GM18861 (cell line): ENCODE measurements around the gene MICAL1.

Source experiments
- ATAC-seq: cut with Tn5 transposase; IDR thresholded peaks from one replicate; pipeline ENCODE4 v1.9.1; 2021; ENCODE audit not compliant: unreplicated experiment

MICAL1 gene, protein sequence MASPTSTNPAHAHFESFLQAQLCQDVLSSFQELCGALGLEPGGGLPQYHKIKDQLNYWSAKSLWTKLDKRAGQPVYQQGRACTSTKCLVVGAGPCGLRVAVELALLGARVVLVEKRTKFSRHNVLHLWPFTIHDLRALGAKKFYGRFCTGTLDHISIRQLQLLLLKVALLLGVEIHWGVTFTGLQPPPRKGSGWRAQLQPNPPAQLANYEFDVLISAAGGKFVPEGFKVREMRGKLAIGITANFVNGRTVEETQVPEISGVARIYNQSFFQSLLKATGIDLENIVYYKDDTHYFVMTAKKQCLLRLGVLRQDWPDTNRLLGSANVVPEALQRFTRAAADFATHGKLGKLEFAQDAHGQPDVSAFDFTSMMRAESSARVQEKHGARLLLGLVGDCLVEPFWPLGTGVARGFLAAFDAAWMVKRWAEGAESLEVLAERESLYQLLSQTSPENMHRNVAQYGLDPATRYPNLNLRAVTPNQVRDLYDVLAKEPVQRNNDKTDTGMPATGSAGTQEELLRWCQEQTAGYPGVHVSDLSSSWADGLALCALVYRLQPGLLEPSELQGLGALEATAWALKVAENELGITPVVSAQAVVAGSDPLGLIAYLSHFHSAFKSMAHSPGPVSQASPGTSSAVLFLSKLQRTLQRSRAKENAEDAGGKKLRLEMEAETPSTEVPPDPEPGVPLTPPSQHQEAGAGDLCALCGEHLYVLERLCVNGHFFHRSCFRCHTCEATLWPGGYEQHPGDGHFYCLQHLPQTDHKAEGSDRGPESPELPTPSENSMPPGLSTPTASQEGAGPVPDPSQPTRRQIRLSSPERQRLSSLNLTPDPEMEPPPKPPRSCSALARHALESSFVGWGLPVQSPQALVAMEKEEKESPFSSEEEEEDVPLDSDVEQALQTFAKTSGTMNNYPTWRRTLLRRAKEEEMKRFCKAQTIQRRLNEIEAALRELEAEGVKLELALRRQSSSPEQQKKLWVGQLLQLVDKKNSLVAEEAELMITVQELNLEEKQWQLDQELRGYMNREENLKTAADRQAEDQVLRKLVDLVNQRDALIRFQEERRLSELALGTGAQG

DNA sequence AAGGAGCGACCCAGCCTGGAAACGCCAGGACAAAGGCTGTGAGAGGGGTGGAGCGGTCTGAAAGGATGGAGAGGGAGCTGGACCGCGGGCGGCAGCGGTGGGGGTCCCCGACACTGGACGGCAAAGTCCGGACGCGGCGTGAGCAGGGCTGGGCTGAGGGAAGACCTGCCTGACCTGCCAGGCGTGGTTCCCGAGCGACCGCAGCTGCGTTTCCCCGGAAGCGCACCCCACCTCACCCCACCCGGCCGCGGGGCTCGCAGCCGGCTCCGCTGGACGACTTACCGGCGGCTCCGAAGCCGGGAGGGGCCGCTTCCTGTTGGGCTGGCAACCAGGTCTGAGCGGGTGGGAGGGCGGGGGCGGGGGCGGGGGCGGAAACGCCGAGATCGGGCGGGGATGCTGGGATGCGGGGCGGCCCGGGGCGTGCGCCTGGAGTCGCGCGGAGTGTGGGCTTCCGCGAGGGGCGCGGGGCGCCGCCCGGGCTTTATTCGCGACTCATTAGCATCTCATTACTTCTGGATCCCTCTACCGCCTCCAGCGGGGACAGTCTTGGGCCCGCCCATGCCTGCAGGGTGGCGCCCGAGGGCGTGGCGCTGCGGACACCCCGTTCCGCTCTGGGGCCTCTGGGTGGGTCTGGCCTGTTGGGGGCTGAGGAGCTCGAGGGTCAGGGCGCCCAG lies at the start of gene MICAL1:
Gene MICAL1 (minus strand): TSS at position 336 of the 674 bp plus-strand sequence. CDS start 1,576 bp downstream, outside the sequence.
- ATAC-seq = peak; percentile 54

DNA sequence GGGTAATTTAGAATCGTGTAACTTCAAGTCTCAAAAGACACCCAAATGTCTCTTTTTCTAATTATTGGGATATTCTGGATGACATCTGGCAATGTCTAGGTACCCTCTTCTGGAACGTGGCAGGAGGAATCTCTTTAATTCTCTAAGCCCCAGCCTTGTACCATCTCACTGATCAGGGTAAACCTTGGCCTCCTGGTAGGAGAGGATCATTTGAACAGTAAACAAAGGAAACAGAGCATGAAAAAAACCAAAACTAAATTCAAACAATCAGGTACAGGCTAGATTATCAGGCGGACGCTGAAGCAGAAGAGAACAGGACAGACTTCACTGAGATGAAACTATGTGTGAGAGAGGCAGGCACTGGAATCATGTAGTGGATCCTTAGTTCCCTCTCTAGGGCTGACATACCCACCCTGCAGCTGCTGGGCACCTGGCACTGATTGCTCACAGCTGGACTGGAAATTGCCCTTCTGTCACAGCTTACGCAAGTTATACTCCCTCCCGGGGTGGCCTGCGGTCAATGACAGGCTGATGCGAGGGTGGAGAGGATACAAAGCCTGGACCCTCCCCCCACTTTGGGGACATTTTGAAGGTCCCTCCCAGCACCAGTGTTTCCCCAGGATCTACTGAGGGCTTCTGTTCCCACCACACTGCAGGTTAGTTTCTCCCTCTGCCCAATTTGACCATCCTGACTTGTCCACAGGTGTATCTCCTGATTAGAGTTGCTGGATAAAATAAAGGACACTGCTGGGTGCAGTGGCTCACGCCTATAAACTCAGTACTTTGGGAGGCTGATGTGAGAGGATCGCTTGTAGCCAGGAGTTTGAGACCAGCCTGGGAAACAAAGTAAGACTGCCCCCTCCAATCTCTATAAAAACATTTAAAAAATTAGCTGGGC lies 48.0 kb upstream of the MICAL1 start:
- no peak for ATAC-seq

DNA sequence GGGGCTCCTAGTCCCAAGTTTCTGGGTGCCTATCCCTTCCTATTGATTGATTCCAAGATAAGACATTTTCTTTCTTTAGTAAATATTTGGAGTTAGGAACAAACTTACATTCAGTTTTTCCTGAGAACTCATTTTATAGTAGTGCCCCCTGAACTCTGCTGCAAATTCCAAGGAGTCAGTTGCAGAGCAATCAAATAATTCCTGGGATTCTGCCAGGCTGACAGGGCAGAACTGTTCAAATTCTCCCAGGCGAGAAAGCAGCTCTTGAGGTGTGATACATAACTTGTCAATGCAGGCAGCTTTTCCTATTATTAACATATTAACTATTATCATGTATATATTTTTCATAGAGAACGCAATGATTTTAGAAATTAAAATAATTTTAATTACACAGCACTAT lies 43.4 kb upstream of the MICAL1 start:
- ATAC-seq = no peak

DNA sequence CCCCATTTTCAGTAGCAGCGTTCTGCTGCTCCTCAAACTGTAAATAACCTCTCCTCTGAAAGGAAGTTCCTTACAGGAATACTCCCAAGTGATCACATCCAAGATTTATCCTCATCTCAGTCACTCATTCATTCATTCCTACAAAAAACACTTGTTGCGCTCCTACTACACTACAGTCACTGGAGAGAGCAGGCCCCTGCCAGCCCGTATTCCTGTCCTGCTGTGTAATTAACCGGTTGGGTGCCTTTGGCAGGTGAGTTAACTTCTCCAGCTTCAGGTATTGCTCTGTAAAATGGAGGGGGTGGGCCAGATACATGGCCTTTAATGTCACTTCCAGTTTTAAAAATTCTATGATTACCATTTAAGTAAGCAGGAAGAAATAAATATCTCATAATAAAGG lies 42.5 kb upstream of the MICAL1 start:
- ATAC-seq = no peak

DNA sequence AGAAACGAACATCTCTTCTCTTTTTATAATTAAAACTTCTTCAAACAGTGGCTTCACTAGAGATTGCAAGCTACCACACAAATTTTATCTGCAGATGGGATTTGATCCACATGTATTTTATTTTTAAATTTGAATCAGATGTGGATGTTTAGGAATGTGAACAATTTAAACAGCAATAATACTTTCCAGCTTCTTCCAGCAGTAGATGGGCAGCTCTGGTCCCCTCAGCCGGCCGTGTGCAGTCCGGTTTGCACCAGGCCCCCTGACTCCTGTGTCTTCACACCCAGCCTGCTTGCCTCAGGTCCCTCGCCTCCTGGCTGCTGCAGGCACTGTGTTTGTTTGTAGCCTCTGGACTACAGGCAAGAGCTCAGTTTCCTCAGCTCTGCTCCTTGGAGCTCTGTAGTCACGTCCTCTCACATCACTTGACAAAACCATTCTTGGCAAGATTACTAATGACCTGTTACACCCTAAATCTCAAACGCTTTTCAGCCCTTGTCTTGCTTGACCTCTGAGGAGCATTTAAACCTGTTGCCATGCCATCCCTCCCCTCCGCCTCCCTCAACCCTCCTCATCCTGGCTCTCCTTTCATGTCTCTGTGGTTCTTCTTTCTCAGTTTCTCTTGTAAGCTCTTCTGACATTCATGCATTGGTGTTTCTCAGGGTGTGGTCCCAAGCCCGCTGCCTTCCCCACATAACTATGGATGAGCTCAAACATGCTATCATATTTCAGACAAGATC lies 40.6 kb upstream of the MICAL1 start:
- no peak for ATAC-seq

DNA sequence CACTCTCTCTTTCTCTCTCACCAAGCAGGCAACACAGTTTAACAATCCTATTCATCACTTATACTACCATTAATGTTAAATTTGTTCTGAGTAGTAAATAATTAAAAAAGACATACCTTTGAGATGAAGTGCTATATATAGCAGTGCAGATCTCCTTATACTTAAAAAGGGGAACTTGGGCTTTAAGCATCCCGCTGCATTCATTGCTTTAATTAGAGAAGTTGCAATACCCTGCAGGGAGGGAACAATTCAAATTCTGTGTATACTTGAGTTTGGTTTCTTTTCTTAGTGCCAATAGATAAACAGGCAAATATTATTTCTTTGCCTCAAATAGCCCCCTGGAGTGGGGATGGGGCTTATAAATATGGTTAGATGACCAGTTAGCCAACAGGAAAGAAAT lies 38.3 kb upstream of the MICAL1 start:
- no peak for ATAC-seq

DNA sequence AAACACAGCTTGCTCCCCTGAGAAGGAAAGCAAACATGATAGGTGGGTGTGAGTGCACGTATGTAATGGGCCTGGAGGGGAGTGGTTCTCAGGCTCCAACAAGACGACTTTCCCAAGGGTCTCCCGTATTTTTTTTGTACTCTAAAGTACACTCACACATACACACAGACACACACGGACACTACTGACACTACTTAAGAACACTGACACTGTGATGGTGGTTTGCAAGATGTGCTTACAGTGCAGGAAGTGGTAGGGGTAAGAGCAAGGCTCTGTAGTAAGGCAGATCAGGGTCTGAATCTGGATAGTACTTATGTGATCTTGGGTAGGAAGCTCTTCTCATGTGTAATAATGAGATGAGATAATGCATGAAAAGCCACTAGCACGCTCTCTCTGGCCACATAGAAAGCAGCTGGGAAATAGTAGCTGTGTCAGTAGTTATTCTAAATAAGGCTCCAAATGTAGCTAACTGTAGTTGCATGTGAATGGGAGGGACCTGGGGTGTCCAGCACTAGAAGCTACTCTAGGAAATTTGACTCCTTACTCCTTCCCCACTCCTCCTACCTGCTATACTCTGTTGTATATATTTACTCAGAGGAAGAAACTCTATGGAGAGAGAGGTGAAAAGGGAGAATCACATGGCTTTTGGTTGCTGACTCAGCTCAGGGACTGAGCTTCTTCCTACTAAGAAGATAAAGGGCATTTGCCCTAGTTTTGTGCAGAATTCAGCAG lies 35.8 kb upstream of the MICAL1 start:
- no peak for ATAC-seq

DNA sequence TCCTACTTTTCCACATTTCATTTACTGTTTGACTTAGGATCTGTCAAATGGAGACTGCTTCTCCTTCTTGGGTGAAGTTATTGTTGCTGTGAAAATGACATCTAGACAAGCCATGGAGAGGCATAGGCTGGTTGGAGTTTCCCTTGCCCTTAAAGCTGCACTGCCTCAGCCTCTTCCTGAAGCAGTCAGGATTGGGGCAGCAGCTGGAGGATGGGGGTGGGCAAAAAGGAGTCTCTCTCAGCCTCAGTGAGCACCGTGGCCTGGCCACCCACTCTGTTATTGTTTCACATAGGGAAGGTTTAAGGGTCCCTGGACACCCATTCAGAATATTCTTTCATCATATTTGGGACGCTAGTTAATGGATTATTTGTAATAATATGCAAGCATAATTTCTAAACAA lies 35.1 kb upstream of the MICAL1 start:
- ATAC-seq = no peak

DNA sequence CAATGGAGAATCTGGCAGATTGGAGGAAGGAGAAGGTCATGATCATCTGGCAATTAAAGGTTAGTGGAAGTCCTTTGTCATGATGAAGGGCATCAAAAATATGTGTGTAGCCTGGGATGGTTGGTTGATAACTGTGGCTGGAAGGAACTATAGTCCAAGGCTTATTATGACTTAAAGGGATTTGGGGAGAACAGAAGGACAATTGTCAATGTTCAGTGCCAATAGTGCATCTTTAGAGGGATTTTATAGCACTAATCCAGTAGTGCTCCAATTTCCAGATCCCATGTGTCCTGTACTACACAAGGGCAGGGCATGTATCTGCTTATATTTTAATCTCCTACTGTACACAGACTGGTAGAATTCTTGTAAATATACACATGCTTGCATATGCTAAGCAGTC lies 32.4 kb upstream of the MICAL1 start:
- ATAC-seq = no peak

DNA sequence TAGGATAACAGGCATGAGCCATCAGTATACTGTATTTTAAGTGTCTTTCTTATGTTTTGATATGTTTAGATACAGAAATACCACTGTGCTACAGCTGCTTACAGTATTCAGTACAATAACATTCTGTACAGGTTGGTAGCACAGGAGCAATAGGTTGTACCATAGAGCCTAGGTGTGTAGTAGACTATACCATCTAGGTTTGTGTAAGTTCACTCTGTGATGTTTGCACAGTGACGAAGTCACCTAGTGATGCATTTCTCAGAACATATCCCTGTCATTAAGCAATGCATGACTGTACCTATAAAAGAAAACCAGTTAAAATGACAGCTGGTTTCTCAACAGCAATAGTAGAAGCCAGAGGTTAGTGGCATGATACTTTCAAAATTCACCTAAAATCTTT lies 30.5 kb upstream of the MICAL1 start:
- ATAC-seq = no peak

DNA sequence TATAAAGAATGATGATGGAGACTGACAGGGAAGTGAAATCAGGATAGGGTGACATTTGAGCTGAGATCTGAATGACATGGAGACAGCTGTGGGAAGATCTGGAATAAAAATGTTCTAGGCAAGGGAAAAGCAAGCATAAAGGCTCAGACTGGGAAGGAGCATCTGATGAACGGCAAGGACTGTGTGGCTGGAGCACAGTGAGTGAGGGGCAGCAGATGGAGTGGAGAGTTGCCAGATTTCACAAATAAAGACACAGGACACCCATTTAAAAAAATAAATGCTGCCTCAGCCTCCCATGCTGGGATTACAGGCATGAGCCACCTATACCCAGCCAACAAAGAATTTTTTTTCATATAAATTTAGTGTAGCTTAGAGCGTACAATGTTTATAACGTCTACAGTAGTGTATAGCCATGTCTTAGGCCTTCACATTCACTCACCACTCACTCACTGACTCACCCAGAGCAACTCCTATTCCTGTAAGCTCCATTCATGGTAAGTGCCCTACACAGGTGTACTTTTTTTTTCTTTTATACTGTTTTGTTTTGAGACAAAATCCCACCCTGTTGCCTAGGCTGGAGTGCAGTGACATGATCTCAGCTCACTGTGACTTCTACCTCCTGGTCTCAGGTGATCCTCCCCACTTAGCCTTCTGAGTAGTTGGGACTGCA lies 29.8 kb upstream of the MICAL1 start:
- no peak for ATAC-seq

DNA sequence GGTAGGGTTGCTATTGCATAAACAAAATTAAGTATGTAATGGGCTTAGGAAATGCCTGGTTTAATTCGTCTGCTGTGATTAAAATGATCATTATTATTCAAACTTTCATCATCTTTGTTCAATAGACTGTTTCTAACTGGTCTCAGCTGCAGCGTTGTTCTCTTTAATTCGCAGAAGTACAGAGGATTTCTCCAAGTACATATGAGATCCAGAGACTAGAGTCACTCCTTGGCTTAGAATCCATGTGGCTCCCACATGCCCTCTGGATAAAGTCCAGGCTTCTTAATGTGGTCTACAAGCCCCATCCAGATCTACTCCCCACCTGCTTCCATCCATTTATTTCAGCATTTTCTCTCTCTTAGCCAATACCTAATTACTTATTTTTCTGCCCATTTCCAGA lies 28.6 kb upstream of the MICAL1 start:
- no peak for ATAC-seq

DNA sequence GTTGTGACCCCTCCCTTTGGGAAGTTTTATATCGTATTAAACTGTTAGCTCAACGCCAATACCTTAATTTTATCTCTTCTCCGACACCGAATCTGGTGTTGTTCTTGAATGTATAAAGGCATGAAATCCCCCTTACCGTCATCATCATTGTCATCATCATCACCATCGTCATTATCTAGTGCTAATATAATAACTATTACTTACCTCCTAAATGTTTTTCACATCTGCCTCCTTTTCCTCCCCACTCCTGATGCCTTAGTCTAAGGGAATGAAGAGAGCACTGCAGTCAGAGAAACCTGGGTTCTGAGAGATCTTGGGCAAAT lies 28.1 kb upstream of the MICAL1 start:
- ATAC-seq = no peak

DNA sequence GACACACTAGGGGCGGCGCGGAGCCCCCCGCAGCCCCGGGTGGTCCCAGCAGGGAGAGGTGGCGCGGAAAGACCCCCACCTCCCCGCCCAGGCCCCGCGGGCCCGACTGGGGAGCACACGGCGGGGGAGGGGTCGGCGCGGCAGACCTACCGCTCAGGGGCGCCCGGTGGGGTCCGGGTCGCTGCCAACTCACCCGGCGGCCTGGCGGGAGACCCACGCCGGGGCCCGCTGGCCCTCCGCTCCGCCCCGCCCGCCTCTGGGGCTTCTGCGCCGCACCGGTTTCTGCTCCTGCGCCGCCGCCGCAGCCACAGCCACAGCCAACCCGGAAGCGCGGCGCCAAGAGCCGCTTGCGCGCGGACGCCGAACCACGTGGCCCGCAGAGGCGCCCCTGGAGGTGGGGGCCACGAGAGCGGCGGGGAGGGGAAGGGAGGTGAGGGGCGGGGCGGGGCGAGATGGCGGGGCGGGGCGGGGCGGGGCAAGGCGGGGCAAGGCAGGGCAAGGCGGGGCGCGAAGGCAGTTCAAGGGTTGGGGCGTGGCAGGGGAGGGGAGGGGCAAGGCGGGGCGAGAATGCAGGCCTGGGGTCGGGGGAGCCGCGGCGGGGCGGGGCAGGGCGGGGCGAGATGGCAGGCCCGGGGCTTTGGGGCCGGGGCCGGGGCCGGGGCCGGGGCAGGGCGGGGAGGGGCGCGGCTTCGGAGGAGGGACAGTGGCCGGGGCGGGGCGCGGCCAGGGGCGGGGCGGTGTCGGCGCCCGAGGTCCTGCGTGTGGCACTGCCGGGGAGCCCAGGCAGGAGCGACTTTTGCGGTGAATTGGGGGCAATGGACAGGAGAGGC lies 27.5 kb upstream of the MICAL1 start, which contains the start of gene ZBTB24:
Gene ZBTB24 (minus strand): TSS at position 315 of the 830 bp plus-strand sequence. CDS start 1,193 bp downstream, outside the sequence.
- ATAC-seq = peak; percentile 84

DNA sequence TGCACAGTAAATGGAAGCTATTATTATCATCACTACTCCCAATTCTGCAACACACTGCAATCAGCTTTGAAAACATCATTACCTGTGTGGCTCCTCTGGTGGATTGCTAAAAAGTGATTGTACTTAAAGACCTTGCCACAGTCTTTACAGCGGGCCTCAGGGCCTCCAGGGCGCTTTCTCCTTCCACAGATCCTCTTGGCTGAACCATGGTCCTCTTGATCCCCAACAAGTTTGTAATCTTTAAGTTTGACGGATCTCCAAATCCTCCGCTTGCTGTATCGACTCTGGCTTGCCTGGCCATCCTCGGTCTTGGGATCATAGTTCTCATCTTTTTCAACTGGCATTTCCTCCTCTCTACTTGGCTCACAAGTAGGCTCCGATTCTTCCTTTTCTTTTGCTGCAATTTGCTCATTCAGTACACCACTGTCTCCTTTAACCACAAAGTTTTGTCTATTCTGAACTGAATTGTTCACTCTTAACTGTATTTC lies 25.5 kb upstream of the MICAL1 start:
- ATAC-seq = no peak

DNA sequence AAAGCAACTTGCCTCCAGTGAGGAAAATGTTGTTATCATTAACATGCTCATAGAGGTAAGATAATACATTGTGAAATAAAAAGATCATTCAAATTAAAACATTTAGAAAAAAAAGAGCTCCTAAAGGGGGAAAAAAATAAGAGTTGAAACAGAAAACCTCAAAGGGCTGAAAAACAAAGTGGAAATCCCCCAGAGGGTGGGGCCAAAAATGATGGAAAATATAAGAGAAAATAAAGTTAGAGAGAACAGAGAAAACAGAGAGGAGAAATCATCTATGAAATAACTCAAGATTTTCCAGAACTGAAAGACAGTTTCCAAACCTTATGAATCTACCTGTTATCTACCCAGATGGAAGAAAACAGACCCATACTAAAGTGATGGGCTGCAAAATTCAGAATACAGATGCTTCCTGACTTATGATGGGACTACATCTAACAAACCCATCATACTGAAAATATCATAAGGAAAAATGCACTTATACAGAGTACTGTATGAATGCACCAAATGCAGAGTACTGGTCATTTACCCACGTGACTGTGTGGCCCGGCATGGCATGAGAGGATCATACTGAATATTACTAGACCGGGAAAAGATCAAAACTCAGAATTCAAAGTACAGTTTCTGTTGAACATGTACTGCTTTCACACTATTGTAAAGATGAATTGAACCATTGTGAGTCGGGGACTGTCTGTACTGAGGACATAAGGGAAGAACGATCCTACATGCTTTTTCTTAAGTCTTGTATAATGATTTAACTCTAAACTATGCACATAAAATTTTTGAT lies 23.5 kb upstream of the MICAL1 start:
- ATAC-seq = no peak
